ENCODE measurements around the gene HHAT. TPM values are rescaled to one million over a fixed set of nuclear protein-coding genes. Genes with fewer than 3 reads are reported as not detected.

HHAT gene
- total RNA-seq, 1 donor from 2014 or later: 11.8 TPM

DNA sequence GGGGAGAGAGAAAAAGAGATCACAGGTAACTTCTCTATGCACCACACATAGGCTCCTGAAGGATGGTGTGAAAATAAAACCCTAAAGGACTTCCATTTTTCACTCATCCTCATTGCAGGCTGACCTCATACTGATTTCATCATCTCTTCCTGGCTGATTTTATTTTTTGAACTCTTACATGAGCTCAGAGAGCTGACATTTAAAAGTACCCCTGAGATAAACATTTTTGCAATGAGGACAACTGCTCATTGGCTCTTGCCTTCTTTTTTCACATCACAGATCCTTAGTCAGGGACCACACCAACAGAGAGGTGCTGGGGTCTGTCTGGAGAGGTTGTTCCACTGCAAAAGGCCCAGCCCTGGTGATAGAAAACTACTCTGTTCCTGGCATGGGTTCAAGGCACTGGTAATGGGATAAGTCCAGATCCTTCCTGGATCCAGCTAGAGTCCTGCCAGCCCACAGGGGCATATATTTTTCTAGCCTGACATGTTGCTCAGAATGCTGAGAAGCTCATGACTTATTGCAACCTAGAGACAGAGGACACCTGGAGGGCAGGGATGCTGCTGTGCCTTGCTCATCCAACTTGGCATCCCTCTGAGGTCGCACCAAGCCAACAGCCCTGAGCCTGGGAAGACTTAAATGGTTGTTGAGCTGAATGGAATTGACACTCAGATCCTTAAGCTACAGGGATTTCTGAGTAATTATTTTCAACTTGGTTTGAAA lies 360.0 kb downstream of the HHAT start:
- intact Hi-C loops (cut with DNase I): no loop called here
- TF ChIP-seq, protein P1, sequence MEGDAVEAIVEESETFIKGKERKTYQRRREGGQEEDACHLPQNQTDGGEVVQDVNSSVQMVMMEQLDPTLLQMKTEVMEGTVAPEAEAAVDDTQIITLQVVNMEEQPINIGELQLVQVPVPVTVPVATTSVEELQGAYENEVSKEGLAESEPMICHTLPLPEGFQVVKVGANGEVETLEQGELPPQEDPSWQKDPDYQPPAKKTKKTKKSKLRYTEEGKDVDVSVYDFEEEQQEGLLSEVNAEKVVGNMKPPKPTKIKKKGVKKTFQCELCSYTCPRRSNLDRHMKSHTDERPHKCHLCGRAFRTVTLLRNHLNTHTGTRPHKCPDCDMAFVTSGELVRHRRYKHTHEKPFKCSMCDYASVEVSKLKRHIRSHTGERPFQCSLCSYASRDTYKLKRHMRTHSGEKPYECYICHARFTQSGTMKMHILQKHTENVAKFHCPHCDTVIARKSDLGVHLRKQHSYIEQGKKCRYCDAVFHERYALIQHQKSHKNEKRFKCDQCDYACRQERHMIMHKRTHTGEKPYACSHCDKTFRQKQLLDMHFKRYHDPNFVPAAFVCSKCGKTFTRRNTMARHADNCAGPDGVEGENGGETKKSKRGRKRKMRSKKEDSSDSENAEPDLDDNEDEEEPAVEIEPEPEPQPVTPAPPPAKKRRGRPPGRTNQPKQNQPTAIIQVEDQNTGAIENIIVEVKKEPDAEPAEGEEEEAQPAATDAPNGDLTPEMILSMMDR (IDR thresholded peaks at IDR 0.05): no peak
- no peak for TF ChIP-seq POLR2A (IDR thresholded peaks at IDR 0.05)
- TF ChIP-seq POLR2AphosphoS5 (IDR thresholded peaks at IDR 0.05; ENCODE audit: insufficient read depth in 1 of 2, low read depth in 1 of 2): no peak
- DNase-seq (ENCODE audit: extremely low spot score in 2 of 2): no peak
- H3K9me3 ChIP-seq: no peaks in the 10 kb centered on the region
- no peak overlapping the region for H3K27ac ChIP-seq
- H3K4me3 ChIP-seq: no peak overlapping the region
- no peaks in the 10 kb centered on the region for H3K27me3 ChIP-seq
- no peaks in the 10 kb centered on the region for H3K36me3 ChIP-seq
- no peaks in the 10 kb centered on the region for H3K4me1 ChIP-seq

DNA sequence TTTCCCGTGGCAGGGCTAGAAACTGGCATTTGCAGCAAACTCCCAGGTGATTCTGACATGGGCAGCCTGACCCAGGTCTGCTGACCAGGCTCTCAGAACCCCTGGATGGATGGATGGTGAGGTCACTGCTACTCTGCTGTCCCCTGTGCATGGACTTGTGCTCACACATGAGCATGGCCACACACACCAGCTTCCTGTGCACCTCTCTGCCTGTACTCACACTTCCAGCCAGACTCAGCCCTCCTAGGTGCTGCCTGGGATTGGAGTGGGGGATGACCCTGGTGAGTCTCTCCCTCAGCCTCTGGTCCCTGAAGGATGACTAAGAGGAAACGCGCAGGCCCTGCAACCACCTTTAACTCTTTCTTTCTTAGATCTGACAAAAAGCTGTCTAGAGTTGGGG lies 361.1 kb downstream of the HHAT start:
- no peak overlapping the region for H3K27ac ChIP-seq
- no peak overlapping the region for H3K4me3 ChIP-seq
- H3K4me1 ChIP-seq: no peaks in the 10 kb centered on the region
- no peak for TF ChIP-seq POLR2AphosphoS5 (IDR thresholded peaks at IDR 0.05; ENCODE audit: insufficient read depth in 1 of 2, low read depth in 1 of 2)
- no peak for TF ChIP-seq POLR2A (IDR thresholded peaks at IDR 0.05)
- TF ChIP-seq, protein P1 (IDR thresholded peaks at IDR 0.05): no peak
- DNase-seq (ENCODE audit: extremely low spot score in 2 of 2): no peak
- no peaks in the 10 kb centered on the region for H3K36me3 ChIP-seq
- intact Hi-C loops (cut with DNase I): no loop called here
- no peaks in the 10 kb centered on the region for H3K27me3 ChIP-seq
- H3K9me3 ChIP-seq: no peaks in the 10 kb centered on the region

DNA sequence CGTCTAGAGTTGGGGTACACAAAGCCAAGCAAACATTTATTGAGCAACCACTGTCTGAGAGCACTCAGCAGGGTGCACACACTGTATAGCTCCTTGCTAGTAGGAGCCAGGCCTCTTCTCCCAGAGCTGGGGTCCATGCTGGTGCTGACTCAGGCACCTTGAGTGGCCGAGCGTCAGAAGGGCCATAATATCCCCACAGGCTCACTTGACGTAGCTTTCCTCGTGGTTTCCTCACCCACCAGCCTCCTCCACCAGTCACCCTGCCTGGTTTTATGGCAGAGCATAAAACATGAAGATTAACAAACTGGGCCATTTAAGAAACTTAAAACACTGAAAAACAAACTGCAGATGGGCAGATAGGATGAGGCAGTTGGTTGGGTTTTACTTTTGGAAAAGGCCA lies 361.5 kb downstream of the HHAT start:
- TF ChIP-seq POLR2AphosphoS5 (IDR thresholded peaks at IDR 0.05; ENCODE audit: insufficient read depth in 1 of 2, low read depth in 1 of 2) (no peak), POLR2A (IDR thresholded peaks at IDR 0.05) (no peak)
- TF ChIP-seq, protein P1 (IDR thresholded peaks at IDR 0.05): no peak
- no peaks in the 10 kb centered on the region for H3K36me3 ChIP-seq
- no peaks in the 10 kb centered on the region for H3K9me3 ChIP-seq
- no peaks in the 10 kb centered on the region for H3K27me3 ChIP-seq
- no peak overlapping the region for H3K27ac ChIP-seq
- intact Hi-C loops (cut with DNase I): no loop called here
- no peaks in the 10 kb centered on the region for H3K4me1 ChIP-seq
- no peak overlapping the region for H3K4me3 ChIP-seq
- DNase-seq (ENCODE audit: extremely low spot score in 2 of 2): no peak

DNA sequence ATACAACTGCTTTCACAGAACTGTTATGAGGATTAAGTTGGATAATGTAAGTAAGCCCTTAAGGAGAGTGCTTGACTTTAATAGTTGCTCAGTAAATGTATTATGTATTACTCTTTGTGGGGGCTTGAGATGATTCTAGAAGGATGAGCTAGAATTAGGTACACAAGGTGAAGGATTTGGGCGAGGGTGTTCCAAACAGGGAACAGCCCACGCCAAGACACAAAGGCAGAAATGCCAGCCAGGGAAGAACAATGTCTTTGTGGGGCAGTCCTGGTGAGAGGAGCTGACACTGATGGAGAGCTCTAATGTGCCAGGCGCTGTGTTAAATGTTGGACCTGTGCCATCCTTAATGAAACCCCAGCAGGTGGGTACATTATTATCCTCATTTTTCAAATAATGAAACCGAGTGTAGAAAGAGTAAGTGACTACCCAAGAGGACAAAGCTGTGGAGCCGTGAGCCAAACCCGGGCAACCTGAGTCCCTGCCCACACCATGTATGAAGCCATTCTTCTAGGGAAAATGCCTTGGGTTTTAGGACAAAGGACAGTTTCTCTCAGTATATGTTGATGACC lies 362.4 kb downstream of the HHAT start:
- no peaks in the 10 kb centered on the region for H3K9me3 ChIP-seq
- intact Hi-C loops (cut with DNase I): no loop called here
- no peaks in the 10 kb centered on the region for H3K36me3 ChIP-seq
- no peaks in the 10 kb centered on the region for H3K27me3 ChIP-seq
- no peak for DNase-seq (ENCODE audit: extremely low spot score in 2 of 2)
- H3K4me1 ChIP-seq: no peaks in the 10 kb centered on the region
- no peak overlapping the region for H3K4me3 ChIP-seq
- TF ChIP-seq, protein P1 (IDR thresholded peaks at IDR 0.05): no peak
- TF ChIP-seq POLR2A (IDR thresholded peaks at IDR 0.05): no peak
- no peak overlapping the region for H3K27ac ChIP-seq

DNA sequence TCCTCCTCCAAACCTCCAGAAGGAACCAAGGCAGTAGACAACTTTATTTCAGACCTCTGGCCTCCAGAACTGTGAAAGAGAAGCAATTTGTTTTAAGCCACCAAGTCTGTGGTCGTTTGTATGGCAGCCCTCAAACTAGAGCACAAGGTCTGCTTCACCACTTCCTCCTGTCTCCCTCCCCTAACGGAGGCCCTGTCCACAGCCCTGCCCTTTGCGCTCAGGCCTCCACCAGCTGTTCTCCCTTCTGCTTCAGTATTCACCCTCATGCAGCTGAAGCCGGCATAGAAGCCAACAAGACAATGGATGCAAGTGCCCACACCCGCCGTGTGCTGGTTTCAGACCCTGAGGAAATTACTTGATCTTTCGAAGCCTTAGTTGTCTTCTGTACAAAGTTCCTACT lies 364.1 kb downstream of the HHAT start:
- H3K4me3 ChIP-seq: no peak overlapping the region
- no peaks in the 10 kb centered on the region for H3K9me3 ChIP-seq
- H3K36me3 ChIP-seq: no peaks in the 10 kb centered on the region
- no peak overlapping the region for H3K27ac ChIP-seq
- DNase-seq (ENCODE audit: extremely low spot score in 2 of 2): no peak
- H3K4me1 ChIP-seq: no peaks in the 10 kb centered on the region
- TF ChIP-seq, protein P1 (IDR thresholded peaks at IDR 0.05): no peak
- TF ChIP-seq POLR2A (IDR thresholded peaks at IDR 0.05): no peak
- TF ChIP-seq POLR2AphosphoS5 (IDR thresholded peaks at IDR 0.05; ENCODE audit: insufficient read depth in 1 of 2, low read depth in 1 of 2): no peak
- intact Hi-C loops (cut with DNase I): no loop called here
- H3K27me3 ChIP-seq: no peaks in the 10 kb centered on the region

Data from vagina (tissue), 2 donors.